ENCODE data around the gene EFCAB6. TPM values are rescaled to one million over a fixed set of nuclear protein-coding genes. Genes with fewer than 3 reads are reported as not detected.

The EFCAB6 gene
- total RNA-seq, 1 donor from 2014 or later, result not detected

GRCh38 chr22:43740587-43741270 is 71.4 kb downstream of the EFCAB6 start:
- ATAC-seq (ENCODE audit: low read depth) (no peak), DNase-seq (no peak)
- Mint-ChIP-seq H3K27me3 (peaks cover 3% of the 10 kb centered on the region), H3K4me1 (no peaks in the 10 kb centered on the region), H3K4me3 (no peak overlapping the region), H3K27ac (no peak overlapping the region), H3K9me3 (no peaks in the 10 kb centered on the region), H3K36me3 (ENCODE audit: low read depth) (no peaks in the 10 kb centered on the region)
- intact Hi-C loops (cut with micrococcal nuclease), result no loop called here
- ChIA-PET POLR2A (no interaction called here), CTCF (no interaction called here)
- TF ChIP-seq, protein P1, sequence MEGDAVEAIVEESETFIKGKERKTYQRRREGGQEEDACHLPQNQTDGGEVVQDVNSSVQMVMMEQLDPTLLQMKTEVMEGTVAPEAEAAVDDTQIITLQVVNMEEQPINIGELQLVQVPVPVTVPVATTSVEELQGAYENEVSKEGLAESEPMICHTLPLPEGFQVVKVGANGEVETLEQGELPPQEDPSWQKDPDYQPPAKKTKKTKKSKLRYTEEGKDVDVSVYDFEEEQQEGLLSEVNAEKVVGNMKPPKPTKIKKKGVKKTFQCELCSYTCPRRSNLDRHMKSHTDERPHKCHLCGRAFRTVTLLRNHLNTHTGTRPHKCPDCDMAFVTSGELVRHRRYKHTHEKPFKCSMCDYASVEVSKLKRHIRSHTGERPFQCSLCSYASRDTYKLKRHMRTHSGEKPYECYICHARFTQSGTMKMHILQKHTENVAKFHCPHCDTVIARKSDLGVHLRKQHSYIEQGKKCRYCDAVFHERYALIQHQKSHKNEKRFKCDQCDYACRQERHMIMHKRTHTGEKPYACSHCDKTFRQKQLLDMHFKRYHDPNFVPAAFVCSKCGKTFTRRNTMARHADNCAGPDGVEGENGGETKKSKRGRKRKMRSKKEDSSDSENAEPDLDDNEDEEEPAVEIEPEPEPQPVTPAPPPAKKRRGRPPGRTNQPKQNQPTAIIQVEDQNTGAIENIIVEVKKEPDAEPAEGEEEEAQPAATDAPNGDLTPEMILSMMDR (IDR thresholded peaks at IDR 0.05), result no peak

- Mint-ChIP-seq H3K27ac (no peak overlapping the region), H3K27me3 (no peaks in the 10 kb centered on the region), H3K9me3 (no peaks in the 10 kb centered on the region), H3K36me3 (ENCODE audit: low read depth) (no peaks in the 10 kb centered on the region), H3K4me3 (no peak overlapping the region), H3K4me1 (no peaks in the 10 kb centered on the region)
- ATAC-seq (ENCODE audit: low read depth), result no peak
- no peak for DNase-seq
- TF ChIP-seq, protein P1 (IDR thresholded peaks at IDR 0.05), result no peak
- intact Hi-C loops (cut with micrococcal nuclease), result no loop called here
- ChIA-PET POLR2A (no interaction called here), CTCF (no interaction called here)
Observed at GRCh38 chr22:43739851-43740379, 72.2 kb downstream of the EFCAB6 start.

DNA sequence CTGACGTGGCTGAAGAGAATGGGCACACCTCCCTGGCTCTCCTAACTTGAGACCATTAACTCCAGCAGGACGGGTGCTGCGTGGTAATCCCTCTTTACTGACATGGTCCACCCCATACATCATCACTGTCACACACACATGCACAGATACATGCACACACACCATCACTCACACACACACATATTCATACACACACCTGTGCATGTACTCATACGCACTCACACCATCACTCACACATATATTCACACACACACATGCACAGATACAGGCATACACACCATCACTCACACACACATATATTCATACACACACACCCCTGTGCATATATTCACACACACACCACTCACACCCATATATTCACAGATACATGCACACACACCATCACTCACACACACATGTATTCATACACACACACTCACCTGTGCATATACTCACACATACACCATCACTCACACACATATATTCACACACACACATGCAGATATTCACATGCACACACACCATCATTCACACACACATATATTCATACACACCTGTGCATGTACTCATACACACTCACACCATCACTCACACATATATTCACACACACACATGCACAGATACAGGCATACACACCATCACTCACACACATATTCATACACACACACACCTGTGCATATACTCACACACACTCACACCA is 74.8 kb downstream of the EFCAB6 start:
- CTCF ChIA-PET, result no interaction called here
- H3K27ac Mint-ChIP-seq, result no peak overlapping the region

GRCh38 chr22:43736651-43737050 is 75.5 kb downstream of the EFCAB6 start:
- intact Hi-C loops (cut with micrococcal nuclease), result no loop called here
- TF ChIP-seq, protein P1 (IDR thresholded peaks at IDR 0.05), result no peak
- peaks cover 2% of the 10 kb centered on the region for H3K27me3 Mint-ChIP-seq
- H3K9me3 Mint-ChIP-seq, result no peaks in the 10 kb centered on the region
- no peak overlapping the region for H3K4me3 Mint-ChIP-seq
- CTCF ChIA-PET, result no interaction called here
- no peak overlapping the region for H3K27ac Mint-ChIP-seq
- no peaks in the 10 kb centered on the region for H3K36me3 Mint-ChIP-seq (ENCODE audit: low read depth)
- no peaks in the 10 kb centered on the region for H3K4me1 Mint-ChIP-seq
- POLR2A ChIA-PET, result no interaction called here
- DNase-seq, result no peak
- no peak for ATAC-seq (ENCODE audit: low read depth)

More for the DNA sequence above, 74.8 kb downstream of the EFCAB6 start:
- POLR2A ChIA-PET, result no interaction called here
- no peaks in the 10 kb centered on the region for H3K36me3 Mint-ChIP-seq (ENCODE audit: low read depth)
- TF ChIP-seq, protein P1 (IDR thresholded peaks at IDR 0.05), result no peak
- no peaks in the 10 kb centered on the region for H3K9me3 Mint-ChIP-seq
- ATAC-seq (ENCODE audit: low read depth) (no peak), DNase-seq (no peak)
- H3K27me3 Mint-ChIP-seq, result no peaks in the 10 kb centered on the region
- H3K4me1 Mint-ChIP-seq, result no peaks in the 10 kb centered on the region
- intact Hi-C loops (cut with micrococcal nuclease), result no loop called here
- no peak overlapping the region for H3K4me3 Mint-ChIP-seq

DNA sequence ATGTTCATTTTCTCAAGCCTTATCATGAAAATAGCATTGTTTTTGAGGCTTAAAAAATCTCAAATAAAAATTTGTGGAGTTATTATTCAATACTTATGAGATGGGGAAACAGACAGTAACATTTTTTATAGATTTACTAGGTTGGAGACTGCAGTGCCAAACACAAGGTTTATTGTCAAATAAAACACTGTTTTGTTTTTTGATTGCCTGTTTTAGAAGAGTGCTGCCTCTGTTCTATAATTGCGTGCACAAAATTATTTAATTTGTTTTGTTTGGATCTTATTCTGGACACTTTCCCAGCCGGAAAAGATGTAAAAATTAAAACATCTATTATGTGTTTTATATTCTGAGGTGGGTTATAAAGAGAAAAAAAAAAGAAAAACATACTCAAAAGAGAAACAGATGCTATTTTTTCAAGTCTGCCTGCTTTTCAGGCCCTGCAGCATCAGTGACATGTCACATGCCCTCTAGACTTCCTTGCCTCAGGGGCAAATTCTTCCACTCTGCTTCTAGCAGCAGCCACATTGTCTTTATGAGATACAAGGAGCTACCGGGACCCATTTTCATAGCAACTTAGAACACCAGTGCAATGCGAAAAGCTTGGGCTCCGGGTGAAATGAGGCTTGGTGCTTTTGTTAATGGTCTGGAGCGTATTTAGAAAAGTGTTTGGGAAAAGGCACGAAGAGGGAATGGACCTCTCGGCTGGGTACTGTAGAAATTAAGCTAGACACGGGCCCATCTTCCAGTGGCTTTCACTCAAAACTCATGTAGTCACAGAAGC is 77.5 kb downstream of the EFCAB6 start:
- POLR2A ChIA-PET, result no interaction called here
- TF ChIP-seq, protein P1 (IDR thresholded peaks at IDR 0.05), result no peak
- intact Hi-C loops (cut with micrococcal nuclease), result no loop called here
- CTCF ChIA-PET, result no interaction called here
- Mint-ChIP-seq H3K27ac (no peak overlapping the region), H3K9me3 (no peaks in the 10 kb centered on the region), H3K4me1 (no peaks in the 10 kb centered on the region), H3K36me3 (ENCODE audit: low read depth) (no peaks in the 10 kb centered on the region), H3K27me3 (peaks cover 5% of the 10 kb centered on the region), H3K4me3 (no peak overlapping the region)
- no peak for DNase-seq
- no peak for ATAC-seq (ENCODE audit: low read depth)
